Natural killer cell (primary cell): ENCODE results near the gene SSRP1. TPM values are rescaled to one million over a fixed set of nuclear protein-coding genes. Genes with fewer than 3 reads are reported as not detected.

ENCODE experiments used
- ATAC-seq, 3 donors: fragments of 150-1000 bp in 2 of 3; fragments of 200-7000 bp in 1 of 3; cut with Tn5 transposase; 1 replicate in 1 of 3; 2 replicates in 2 of 3; pipeline ENCODE4 v1.10.0; 2021; ENCODE audit warnings: mild to moderate bottlenecking in 2 of 3, moderate library complexity in 2 of 3
- DNase-seq, 2 donors: peaks; one replicate each; pipeline versions ENCODE4 v3.0.0 to v3.0.0-alpha.2; 2013 to 2021; ENCODE audit warnings: mixed read lengths in 1 of 2
- H3K27ac ChIP-seq: one replicate; pipeline ENCODE4 v1.5.1; 2013; ENCODE audit warnings: mild to moderate bottlenecking, low read length
- H3K27me3 ChIP-seq: one replicate; pipeline ENCODE4 v1.6.1; 2013; ENCODE audit warnings: low read length; ENCODE audit not compliant: control insufficient read depth, insufficient read depth
- H3K36me3 ChIP-seq: one replicate; pipeline ENCODE4 v1.6.1; 2013; ENCODE audit warnings: low read length; ENCODE audit not compliant: control insufficient read depth, insufficient read depth
- H3K4me1 ChIP-seq: one replicate; pipeline ENCODE4 v1.6.1; 2013; ENCODE audit warnings: low read length; ENCODE audit not compliant: control insufficient read depth, insufficient read depth
- H3K4me3 ChIP-seq: one replicate; pipeline ENCODE4 v1.5.1; 2013; ENCODE audit warnings: low read length
- H3K9me3 ChIP-seq: one replicate; pipeline ENCODE4 v1.6.1; 2013; ENCODE audit warnings: low read length; ENCODE audit not compliant: control insufficient read depth, insufficient read depth
- H3K27ac Mint-ChIP-seq, 2 donors: one replicate each; pipeline ENCODE4 v1.8.0; 2022; ENCODE audit warnings: mild to moderate bottlenecking in 2 of 2, mixed read lengths in 2 of 2, moderate library complexity in 1 of 2
- H3K27me3 Mint-ChIP-seq, 2 donors: one replicate each; pipeline ENCODE4 v1.8.0; 2022; ENCODE audit warnings: low read depth in 2 of 2, mixed read lengths in 2 of 2
- H3K36me3 Mint-ChIP-seq: one replicate; pipeline ENCODE4 v1.8.0; 2022; ENCODE audit warnings: mixed read lengths
- H3K4me1 Mint-ChIP-seq, 2 donors: one replicate each; pipeline ENCODE4 v1.8.0; 2022; ENCODE audit warnings: mixed read lengths in 2 of 2
- H3K4me3 Mint-ChIP-seq: one replicate; pipeline ENCODE4 v1.8.0; 2022; ENCODE audit warnings: mild to moderate bottlenecking, moderate library complexity, mixed read lengths
- H3K9me3 Mint-ChIP-seq, 2 donors: one replicate each; pipeline ENCODE4 v1.8.0; 2022; ENCODE audit warnings: mixed read lengths in 2 of 2
- CTCF ChIP-seq: fragments of 200-600 bp; IDR thresholded peaks from one replicate; pipeline ENCODE4 v1.8.0; 2022; ENCODE audit warnings: antibody characterized with exemption
- WGBS: methylation state at CpG from one replicate; pipeline ENCODE4 v1.1.7; 2013; ENCODE audit warnings: missing lambda C conversion rate; ENCODE audit not compliant: insufficient coverage; 5-methylcytosine and 5-hydroxymethylcytosine counted together
- intact Hi-C: fragments of 100-400 bp; cut with micrococcal nuclease; formaldehyde crosslinking; loops from one replicate; pipeline ENCODE4 v1.14.2; 2022
- total RNA-seq, 4 donors: library from RNA; stranded (reverse); fragments of 120-200 nt in 1 of 4; gene quantifications; one replicate each; pipeline versions ENCODE4 v1.2.3 to v1.2.4, GENCODE V29; 2013 to 2022

SSRP1 gene
- total RNA-seq, 3 donors from 2014 or later (not counting 1 experiment from before 2014, with no cell fraction given), result 45.5 to 50.0 (median 47.1) TPM

GRCh38 chr11:57303280-57303989 lies 32.3 kb downstream of the SSRP1 start:
- Mint-ChIP-seq H3K27me3 (no peaks in the 10 kb centered on the region), H3K9me3 (no peaks in the 10 kb centered on the region), H3K4me3 (no peak overlapping the region), H3K27ac (no peak overlapping the region), H3K36me3 (no peaks in the 10 kb centered on the region), H3K4me1 (no peaks in the 10 kb centered on the region)
- DNase-seq, result no peak
- no peaks in the 10 kb centered on the region for H3K36me3 ChIP-seq
- TF ChIP-seq CTCF, result no peak
- ATAC-seq, result no peak
- H3K27me3 ChIP-seq, result no peaks in the 10 kb centered on the region
- WGBS, result 91% methylated on average over 17 of the region's 17 CpGs
- no peaks in the 10 kb centered on the region for H3K4me1 ChIP-seq
- peaks cover 5% of the 10 kb centered on the region for H3K9me3 ChIP-seq
- intact Hi-C loops, result no loop called here
- H3K4me3 ChIP-seq, result no peak overlapping the region
- H3K27ac ChIP-seq, result no peak overlapping the region

GRCh38 chr11:57302489-57302888 lies 33.2 kb downstream of the SSRP1 start:
- WGBS, result 88% methylated on average over 15 of the region's 15 CpGs
- Mint-ChIP-seq H3K27me3 (no peaks in the 10 kb centered on the region), H3K9me3 (no peaks in the 10 kb centered on the region), H3K4me3 (no peak overlapping the region), H3K36me3 (no peaks in the 10 kb centered on the region), H3K4me1 (no peaks in the 10 kb centered on the region), H3K27ac (no peak overlapping the region)
- H3K36me3 ChIP-seq, result no peaks in the 10 kb centered on the region
- no peaks in the 10 kb centered on the region for H3K27me3 ChIP-seq
- no peak overlapping the region for H3K27ac ChIP-seq
- ATAC-seq (no peak), DNase-seq (no peak)
- intact Hi-C loops, result no loop called here
- no peak for TF ChIP-seq CTCF
- no peak overlapping the region for H3K4me3 ChIP-seq
- peaks cover 5% of the 10 kb centered on the region for H3K9me3 ChIP-seq
- H3K4me1 ChIP-seq, result no peaks in the 10 kb centered on the region

GRCh38 chr11:57301711-57302423 lies 33.8 kb downstream of the SSRP1 start:
- H3K27ac Mint-ChIP-seq, result no peak overlapping the region
- TF ChIP-seq CTCF, result no peak
- H3K9me3 Mint-ChIP-seq, result no peaks in the 10 kb centered on the region
- H3K36me3 ChIP-seq, result no peaks in the 10 kb centered on the region
- H3K4me3 ChIP-seq, result no peak overlapping the region
- ATAC-seq (no peak), DNase-seq (no peak)
- H3K9me3 ChIP-seq, result peaks cover 5% of the 10 kb centered on the region
- H3K4me3 Mint-ChIP-seq, result no peak overlapping the region
- no peaks in the 10 kb centered on the region for H3K4me1 ChIP-seq
- no peaks in the 10 kb centered on the region for H3K27me3 Mint-ChIP-seq
- H3K36me3 Mint-ChIP-seq, result no peaks in the 10 kb centered on the region
- H3K27ac ChIP-seq, result no peak overlapping the region
- WGBS, result 95% methylated on average over 27 of the region's 27 CpGs
- H3K4me1 Mint-ChIP-seq, result no peaks in the 10 kb centered on the region
- intact Hi-C loops, result no loop called here
- H3K27me3 ChIP-seq, result no peaks in the 10 kb centered on the region
